Muscle of arm (tissue), 12 donors: Measurements from ENCODE around the gene STXBP6. TPM values are rescaled to one million over a fixed set of nuclear protein-coding genes. Genes with fewer than 3 reads are reported as not detected.
"Not testable (repeated sequence)": the region's sequence is repeated elsewhere in the genome, so short reads cannot be mapped to it uniquely, and the experiment has no call there.

Experiments used
- DNase-seq: peaks from one replicate; pipeline ENCODE4 v3.0.0-alpha.2; 2013
- polyA plus RNA-seq, 12 donors: library from polyadenylated mRNA; unstranded; fragments of 120-200 nt; gene quantifications; one replicate each; pipeline ENCODE4 v1.2.1, GENCODE V29; 2013; ENCODE audit not compliant: insufficient read length in 12 of 12

The STXBP6 gene
- polyA plus RNA-seq, 12 donors: 14.8 to 27.1 (median 19.8) TPM; not detected in 1

DNA sequence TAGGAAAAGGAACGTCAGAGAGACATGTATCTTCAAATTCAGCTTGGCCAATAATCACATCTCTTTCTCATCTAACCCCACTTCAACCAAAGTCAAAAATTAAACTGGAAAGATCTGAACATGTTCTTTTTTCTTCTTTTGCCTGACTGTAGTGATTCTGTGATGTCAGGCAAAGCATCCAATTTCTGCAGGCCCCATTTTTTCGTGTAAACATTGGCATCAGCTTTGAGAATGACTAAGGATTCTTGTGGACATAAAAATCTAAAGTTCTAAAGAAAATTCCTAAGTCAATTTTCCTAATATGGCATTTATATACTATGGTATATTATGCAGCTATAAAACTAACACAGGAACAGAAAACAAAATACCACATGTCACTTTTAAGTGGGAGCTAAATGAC is 89.1 kb downstream of the STXBP6 start:
- no peak for DNase-seq

DNA sequence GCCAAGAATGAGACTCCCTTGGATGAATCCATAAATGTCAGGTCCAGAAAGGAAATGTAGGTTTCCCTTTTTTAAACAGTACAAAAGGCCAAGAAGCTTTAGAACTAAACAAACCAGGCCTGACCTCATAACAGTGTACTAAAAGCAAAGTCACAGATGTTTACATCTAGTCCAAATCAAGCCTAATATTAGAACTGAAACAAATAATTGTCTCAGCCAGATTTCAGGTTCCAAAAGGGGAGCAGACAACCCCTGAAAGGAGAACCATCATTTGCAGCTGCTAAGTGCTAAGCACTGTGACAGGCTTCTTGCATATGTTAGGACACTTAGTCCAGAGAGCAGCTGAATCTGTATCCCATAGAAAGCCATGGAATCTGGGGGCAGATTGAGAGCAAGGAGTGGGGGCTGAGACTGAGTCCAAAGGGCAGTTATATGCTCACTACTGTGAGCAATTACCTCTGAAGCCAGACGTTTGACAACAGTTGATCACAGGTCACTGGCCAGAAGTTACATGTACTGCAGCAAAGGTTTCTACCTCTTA is 90.1 kb downstream of the STXBP6 start:
- DNase-seq: peak; percentile 76

GRCh38 chr14:24958271-24958670 is 91.7 kb downstream of the STXBP6 start:
- no peak for DNase-seq

DNA sequence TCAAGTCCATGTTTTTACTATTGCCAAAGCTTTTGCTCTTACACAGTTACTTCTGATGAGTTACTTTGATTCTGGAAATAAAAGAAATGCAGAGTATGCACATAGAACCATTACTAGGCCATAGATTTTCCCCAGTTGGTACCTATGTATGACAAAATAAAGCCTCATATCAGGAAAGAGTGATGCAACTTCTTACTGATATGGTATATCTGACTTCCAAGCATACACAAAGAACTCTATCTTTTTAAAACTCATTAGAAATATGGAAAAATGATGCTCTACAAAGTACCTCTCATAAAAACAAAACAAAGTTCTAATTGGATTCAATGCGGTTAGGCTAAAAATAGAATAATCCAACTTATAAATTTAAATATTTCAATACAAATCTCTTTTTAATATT is 92.1 kb downstream of the STXBP6 start:
- no peak for DNase-seq

GRCh38 chr14:24956104-24956503 is 93.8 kb downstream of the STXBP6 start:
- DNase-seq: no peak

GRCh38 chr14:24954700-24955037 is 95.3 kb downstream of the STXBP6 start:
- no peak for DNase-seq

- no peak for DNase-seq
Measured at GRCh38 chr14:24954037-24954699, 95.8 kb downstream of the STXBP6 start.

DNA sequence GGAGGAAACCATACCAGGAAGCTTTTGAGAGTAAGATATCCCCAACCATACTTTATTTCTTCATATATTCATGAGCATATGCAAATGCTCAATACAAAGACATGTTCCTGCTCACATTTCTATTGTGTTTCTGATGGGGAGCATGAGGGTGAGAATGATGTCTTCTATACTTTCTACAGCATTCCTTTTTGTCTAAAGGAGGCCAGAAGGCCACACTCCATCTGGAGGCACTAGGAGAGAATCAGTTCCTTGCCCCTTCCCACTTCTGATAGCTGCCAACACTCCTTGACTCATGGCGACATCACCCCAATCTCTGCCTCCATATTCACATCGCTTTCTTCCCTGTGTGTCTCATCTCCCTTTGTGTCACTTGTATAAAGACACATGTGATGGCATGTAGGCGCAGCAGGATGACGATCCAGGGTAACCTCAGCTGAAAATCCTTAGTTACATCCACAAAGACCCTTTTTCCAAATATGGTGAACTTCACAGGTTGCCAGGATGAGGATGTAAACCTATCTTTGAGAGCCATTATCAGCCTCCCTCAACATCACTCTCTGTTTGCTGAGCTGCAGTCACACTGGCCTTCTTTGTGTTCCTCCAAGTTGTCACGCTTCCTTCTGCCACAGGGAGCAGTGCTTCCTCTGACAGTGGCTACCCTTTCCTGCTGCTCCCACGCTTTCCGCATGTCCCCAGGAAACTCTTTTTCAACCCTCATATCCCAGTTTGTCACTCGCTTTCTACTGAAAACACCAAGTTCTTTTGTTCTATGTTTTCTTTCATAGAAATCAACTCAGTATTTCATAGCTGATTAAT is 96.9 kb downstream of the STXBP6 start:
- DNase-seq: no peak

- no peak for DNase-seq
Measured at GRCh38 chr14:24948261-24948847, 101.6 kb downstream of the STXBP6 start.

GRCh38 chr14:24947131-24947530 is 102.8 kb downstream of the STXBP6 start:
- no peak for DNase-seq

GRCh38 chr14:24944800-24945199 is 105.1 kb downstream of the STXBP6 start:
- DNase-seq: no peak

DNA sequence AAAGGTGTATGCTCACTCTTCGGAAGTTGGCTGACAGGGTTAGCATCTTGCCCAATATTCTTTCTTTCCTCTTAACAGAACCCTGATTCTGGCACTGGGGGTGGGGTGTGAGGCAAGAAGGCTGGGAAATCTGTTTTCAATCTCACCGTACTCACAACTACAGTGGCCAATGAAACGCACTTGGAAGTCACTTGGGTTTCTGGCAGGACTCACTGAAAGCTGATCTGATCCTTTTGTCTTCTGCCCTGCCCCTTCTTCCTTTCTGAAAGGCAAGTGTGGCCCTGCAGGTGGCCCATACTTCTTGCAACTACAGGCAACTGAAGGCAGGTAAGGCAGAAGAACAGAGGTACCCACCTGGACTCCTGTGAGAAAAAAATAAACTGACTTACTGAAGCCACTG is 106.9 kb downstream of the STXBP6 start:
- no peak for DNase-seq

DNA sequence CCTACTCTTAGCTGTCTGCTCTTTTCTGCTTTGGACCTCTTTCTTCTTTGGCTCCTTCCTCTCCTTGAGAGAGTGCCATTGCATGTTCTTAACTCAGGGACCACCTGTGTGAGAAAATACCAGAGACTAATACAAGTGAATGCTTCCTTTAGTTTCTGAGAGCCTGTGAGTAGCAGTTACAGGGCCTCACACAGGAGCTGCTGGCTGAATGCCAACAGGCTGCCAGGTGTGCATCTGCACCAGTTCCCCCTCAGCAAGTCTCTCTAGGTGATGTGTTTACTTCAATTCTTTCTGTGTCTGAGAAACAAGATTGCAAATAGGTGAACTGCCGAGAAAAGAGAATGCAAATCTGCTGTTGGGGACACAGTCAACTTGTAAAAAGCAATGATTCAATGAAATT is 108.2 kb downstream of the STXBP6 start:
- no peak for DNase-seq

GRCh38 chr14:24940213-24940783 is 109.6 kb downstream of the STXBP6 start:
- no peak for DNase-seq

- DNase-seq: no peak
Measured at GRCh38 chr14:24938593-24938992, 111.4 kb downstream of the STXBP6 start.

- DNase-seq: no peak
Measured at GRCh38 chr14:24937300-24937699, 112.6 kb downstream of the STXBP6 start.

- not testable (repeated sequence) for DNase-seq
Measured at GRCh38 chr14:24936773-24937172, 113.2 kb downstream of the STXBP6 start.

DNA sequence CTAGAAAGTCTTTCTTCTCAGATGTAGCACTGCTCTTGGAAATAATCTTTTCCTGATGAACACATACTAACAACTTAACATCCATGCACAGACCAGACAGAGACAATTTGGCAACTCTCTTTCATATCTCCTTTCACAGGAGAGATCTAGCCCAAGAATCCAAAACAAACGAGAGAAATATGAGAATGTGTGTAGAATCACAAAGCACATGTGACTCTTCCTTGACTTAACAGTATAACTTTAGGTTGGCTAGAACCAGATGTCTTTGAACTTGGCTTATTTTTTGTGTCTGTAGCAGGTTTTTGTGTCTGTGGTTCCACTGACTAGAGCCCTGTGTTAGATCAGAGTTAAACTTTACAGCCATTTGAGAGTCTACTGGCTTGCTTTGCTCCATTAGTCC is 114.2 kb downstream of the STXBP6 start:
- no peak for DNase-seq

DNA sequence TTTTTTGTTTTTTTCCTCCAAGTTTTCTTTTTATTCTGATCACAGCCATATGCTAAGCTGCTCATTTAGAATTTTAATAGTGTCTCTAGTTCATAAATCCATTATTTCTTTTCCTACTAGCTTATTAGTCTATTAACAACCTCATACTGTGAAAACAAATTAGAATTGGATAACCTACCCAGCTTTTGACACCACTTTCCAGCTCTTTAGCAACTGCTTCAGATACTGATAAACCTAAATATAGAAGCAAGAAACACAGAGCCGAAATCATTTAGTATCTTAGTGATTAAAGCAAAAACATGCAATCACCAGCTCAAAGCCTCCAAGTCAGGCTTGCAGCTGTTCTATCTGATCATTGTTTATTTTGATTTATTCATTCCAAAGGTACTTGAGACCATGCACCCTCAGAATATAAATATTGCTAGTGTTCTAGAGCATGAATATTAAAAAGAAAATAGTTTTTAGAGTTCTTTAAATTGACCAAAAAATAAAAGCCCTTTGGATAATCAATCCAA is 121.5 kb downstream of the STXBP6 start:
- no peak for DNase-seq

GRCh38 chr14:24927809-24928208 is 122.1 kb downstream of the STXBP6 start:
- no peak for DNase-seq

- no peak for DNase-seq
Measured at GRCh38 chr14:24925771-24926374, 124.1 kb downstream of the STXBP6 start.

- no peak for DNase-seq
Measured at GRCh38 chr14:24924544-24924943, 125.4 kb downstream of the STXBP6 start.
